GM23248 (cell line): ENCODE measurements around the gene ASTN1.

Experiments
- EZH2 ChIP-seq: fragments of 200-600 bp; sonication (generic); IDR thresholded peaks from 2 replicates; pipeline ENCODE4 v1.6.1; 2018; ENCODE audit warnings: antibody characterized with exemption, mild to moderate bottlenecking; ENCODE audit not compliant: insufficient read depth, poor library complexity, severe bottlenecking
- EZH2phosphoT487 ChIP-seq: fragments of 200-600 bp; sonication (generic); IDR thresholded peaks from 2 replicates; pipeline ENCODE4 v1.6.1; 2018; ENCODE audit warnings: antibody characterized with exemption, moderate library complexity, mild to moderate bottlenecking, low read depth; ENCODE audit not compliant: insufficient read depth

GRCh38 chr1:177092001-177092400 lies 72.5 kb downstream of the ASTN1 start:
- TF ChIP-seq EZH2phosphoT487 (no peak), EZH2 (no peak)
